ENCODE measurements around the gene TTYH3.
A peak's percentile ranks its signal among the peaks of the same experiment; 100 is the strongest.
"Not testable (repeated sequence)": the region's sequence is repeated elsewhere in the genome, so short reads cannot be mapped to it uniquely, and the experiment has no call there.

TTYH3 gene

DNA sequence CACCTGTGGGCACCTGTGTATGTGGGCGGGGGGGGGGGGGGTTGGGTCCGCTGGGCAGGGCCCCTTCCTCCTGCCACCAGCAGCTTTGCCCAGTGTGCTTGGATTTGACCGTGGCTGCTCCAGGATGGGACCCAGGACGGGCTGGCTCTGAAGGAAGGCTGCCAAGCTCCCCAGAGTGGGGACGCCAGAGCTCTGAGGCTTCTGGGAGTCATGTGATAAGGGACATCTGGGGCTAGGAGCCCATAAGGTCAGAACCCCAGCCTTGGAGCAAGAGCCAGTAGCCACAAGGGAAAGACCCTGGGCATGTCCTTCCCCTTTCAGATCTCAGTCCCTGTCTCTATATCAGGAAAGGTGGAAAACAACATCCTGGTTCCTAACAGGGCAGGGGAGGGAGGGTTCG lies 34.4 kb downstream of the TTYH3 start:
- Mint-ChIP-seq H3K27ac (no peak overlapping the region), H3K36me3 (ENCODE audit: low read depth) (no peaks in the 10 kb centered on the region), H3K27me3 (ENCODE audit: low read depth) (peaks cover 27% of the 10 kb centered on the region), H3K4me1 (ENCODE audit: low read depth) (peaks cover 8% of the 10 kb centered on the region), H3K4me3 (no peak overlapping the region), H3K9me3 (no peaks in the 10 kb centered on the region)

DNA sequence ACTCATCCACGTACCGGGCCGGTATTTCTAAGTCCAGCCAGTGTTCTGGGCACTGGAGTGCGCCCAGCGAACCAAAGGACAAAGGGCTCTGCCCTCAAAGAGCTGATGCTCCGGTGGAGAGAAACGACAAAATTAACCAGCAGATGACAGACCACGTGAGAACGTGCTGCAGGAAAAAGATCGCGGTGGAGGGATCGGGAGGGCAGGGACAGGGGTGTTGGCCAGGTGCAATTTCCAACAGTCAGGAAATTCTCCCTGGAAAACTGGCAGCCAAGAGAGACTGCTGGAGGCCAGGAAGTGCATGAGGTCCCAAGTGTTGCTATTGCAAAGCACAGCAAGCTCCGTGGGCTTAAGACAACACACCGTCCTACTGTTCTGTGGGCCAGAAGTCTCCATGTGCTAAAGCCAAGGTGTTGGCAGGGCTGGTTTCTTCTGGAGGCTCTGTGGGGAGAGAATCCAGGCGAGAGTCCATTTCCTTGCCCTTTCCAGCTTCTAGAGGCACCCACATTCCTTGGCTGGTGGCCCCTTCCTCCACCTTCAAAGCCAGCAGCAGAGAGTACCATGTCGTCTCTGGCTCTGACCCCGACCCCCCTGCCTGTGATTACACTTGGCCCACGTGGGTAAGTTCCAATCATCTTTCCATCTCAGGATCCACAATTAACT lies 34.9 kb downstream of the TTYH3 start:
- H3K4me1 Mint-ChIP-seq (ENCODE audit: low read depth) = peaks cover 10% of the 10 kb centered on the region

DNA sequence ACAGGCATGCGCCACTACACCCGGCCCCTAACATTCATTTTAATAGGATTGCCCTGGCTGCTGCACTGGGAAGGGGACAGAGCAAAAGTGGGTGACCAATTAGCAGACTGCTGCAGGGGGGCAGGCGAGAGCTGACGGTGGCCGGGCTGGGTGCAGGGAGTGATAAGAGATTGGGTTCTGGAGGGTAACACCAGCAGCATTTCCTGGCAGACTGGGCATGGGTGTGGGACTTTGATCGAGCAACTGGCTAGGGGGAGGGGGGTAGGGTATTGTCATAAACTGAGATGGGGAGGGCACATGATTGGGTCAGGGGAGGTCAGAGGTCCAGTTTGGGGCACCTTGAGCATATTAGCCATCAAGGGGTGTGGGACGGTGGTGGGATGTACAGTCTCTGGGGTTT lies 36.1 kb downstream of the TTYH3 start:
- peaks cover 28% of the 10 kb centered on the region for H3K27me3 Mint-ChIP-seq (ENCODE audit: low read depth)
- no peaks in the 10 kb centered on the region for H3K36me3 Mint-ChIP-seq (ENCODE audit: low read depth)
- H3K4me3 Mint-ChIP-seq = no peak overlapping the region
- H3K4me1 Mint-ChIP-seq (ENCODE audit: low read depth) = peaks cover 10% of the 10 kb centered on the region
- H3K9me3 Mint-ChIP-seq = no peaks in the 10 kb centered on the region
- no peak overlapping the region for H3K27ac Mint-ChIP-seq

More for the DNA sequence above, 34.9 kb downstream of the TTYH3 start:
- Mint-ChIP-seq H3K9me3 (no peaks in the 10 kb centered on the region), H3K27ac (no peak overlapping the region), H3K4me3 (no peak overlapping the region), H3K36me3 (ENCODE audit: low read depth) (no peaks in the 10 kb centered on the region), H3K27me3 (ENCODE audit: low read depth) (peaks cover 28% of the 10 kb centered on the region)

DNA sequence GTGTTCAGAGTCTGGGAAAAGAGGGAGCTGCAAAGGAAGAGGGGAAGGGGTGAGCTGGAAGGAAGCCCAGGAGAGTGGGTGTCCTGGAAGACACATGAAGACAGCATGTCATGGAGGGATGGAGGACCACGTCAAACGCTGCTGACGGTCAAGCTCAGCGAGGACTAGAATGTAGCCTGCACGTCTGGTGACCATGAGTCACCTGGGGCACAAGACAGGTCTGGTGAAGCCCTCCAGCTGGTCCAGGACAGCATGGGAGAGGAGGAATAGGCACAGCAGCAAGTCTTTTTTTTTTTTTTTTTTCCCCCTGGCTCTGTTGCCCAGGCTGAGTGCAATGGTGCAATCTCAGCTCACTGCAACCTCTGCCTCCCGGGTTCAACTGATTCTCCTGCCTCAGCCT lies 36.6 kb downstream of the TTYH3 start:
- H3K27me3 Mint-ChIP-seq (ENCODE audit: low read depth) = peaks cover 28% of the 10 kb centered on the region
- H3K4me1 Mint-ChIP-seq (ENCODE audit: low read depth) = peaks cover 10% of the 10 kb centered on the region
- H3K9me3 Mint-ChIP-seq = no peaks in the 10 kb centered on the region
- no peak overlapping the region for H3K27ac Mint-ChIP-seq
- no peaks in the 10 kb centered on the region for H3K36me3 Mint-ChIP-seq (ENCODE audit: low read depth)
- no peak overlapping the region for H3K4me3 Mint-ChIP-seq

DNA sequence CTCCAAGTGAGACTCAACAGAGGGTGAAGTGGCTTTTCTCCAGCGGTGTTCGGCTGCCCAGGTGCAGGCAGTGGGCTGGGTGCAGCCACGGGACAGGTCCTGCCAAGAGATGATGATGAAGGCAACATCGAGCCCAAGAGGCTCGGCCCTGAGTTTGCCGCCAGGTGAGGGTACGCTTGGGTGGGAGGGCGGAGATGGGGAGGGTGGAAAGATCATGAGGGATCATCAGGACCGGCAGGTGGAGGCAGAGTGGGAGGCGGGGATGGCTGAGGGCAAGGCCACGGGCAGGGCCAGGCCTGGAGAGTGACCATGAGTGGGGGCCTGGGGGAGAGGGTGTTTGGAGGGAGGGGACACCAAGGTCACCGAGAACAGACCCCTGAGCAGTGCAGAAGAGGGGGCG lies 38.4 kb downstream of the TTYH3 start:
- Mint-ChIP-seq H3K4me3 (no peak overlapping the region), H3K4me1 (ENCODE audit: low read depth) (peaks cover 10% of the 10 kb centered on the region), H3K9me3 (no peaks in the 10 kb centered on the region), H3K36me3 (ENCODE audit: low read depth) (no peaks in the 10 kb centered on the region), H3K27ac (no peak overlapping the region), H3K27me3 (ENCODE audit: low read depth) (peaks cover 41% of the 10 kb centered on the region)

DNA sequence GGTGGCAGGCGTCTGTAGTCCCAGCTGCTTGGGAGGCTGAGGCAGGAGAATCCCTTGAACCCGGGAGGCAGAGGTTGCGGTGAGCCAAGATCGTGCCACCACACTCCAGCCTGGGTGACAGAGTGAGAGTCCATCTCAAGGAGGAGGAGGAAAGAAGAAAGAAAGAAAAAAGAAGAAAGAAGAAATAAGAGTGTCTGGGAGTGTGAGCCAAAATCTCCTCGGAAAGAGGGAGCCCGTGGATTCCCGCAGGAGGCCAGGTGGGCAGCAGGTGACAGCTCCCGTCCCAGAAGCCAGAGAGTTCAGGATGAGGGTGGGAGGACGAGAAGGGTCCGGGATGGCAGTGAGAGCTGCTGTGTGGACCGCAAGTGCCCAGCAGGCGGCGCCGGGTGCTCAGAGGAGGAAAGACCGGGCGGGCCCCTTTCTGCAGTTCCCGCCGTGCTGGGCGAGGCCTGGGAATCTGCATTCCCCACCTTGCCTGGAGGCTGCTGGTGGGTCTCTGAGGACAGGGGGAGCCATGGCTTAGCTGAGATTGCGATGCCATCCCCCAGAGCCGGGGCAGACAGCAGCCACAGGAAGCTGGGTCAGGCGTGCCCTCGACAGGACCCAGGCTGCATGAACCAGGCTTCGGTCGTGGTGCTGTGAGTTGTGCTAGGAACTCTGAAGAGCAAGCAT lies 39.1 kb downstream of the TTYH3 start:
- no peaks in the 10 kb centered on the region for H3K36me3 Mint-ChIP-seq (ENCODE audit: low read depth)
- peaks cover 10% of the 10 kb centered on the region for H3K4me1 Mint-ChIP-seq (ENCODE audit: low read depth)
- no peaks in the 10 kb centered on the region for H3K9me3 Mint-ChIP-seq
- H3K27ac Mint-ChIP-seq = no peak overlapping the region
- H3K27me3 Mint-ChIP-seq (ENCODE audit: low read depth) = peaks cover 41% of the 10 kb centered on the region
- H3K4me3 Mint-ChIP-seq = no peak overlapping the region

DNA sequence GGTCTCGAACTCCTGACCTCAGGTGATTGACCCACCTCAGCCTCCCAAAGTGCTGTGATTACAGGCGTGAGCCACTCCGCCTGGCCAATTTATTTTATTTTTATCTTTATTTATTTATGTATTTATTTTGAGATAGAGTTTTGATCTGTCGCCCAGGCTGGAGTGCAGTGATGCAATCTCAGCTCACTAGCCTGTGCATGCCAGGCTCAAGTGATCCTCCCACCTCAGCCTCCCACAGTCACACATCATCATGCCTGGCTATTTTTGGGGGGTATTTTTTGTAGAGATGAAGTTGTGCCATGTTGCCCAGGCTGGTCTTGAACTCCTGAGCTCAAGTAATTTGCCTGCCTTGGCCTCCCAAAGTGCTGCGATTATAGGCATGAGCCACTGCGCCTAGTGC lies 41.4 kb downstream of the TTYH3 start:
- H3K27me3 Mint-ChIP-seq (ENCODE audit: low read depth) = peaks cover 31% of the 10 kb centered on the region
- not testable (repeated sequence) for H3K9me3 Mint-ChIP-seq; H3K4me3 Mint-ChIP-seq; H3K27ac Mint-ChIP-seq; H3K36me3 Mint-ChIP-seq (ENCODE audit: low read depth)
- H3K4me1 Mint-ChIP-seq (ENCODE audit: low read depth) = peaks cover 10% of the 10 kb centered on the region

DNA sequence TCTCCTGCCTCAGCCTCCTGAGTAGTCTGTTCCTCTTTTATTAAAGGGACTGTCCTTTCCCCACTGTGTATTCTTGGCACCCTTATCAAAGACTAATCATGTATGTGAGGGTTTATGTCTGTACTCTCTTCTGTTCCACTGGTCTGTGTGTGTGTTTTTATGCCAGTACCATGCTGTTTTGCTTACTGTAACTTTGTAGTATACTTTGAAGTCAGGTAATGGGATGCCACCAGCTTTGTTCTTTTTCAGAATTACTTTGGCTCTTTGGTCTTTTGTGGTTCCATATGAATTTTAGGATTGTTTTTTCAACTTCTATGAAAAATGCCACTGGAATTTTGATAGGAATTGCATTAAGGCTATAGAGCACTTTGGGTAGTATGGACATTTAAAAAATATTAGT lies 42.1 kb downstream of the TTYH3 start:
- Mint-ChIP-seq H3K27me3 (ENCODE audit: low read depth) (peaks cover 28% of the 10 kb centered on the region), H3K9me3 (no peaks in the 10 kb centered on the region), H3K4me3 (no peak overlapping the region), H3K36me3 (ENCODE audit: low read depth) (no peaks in the 10 kb centered on the region), H3K27ac (no peak overlapping the region), H3K4me1 (ENCODE audit: low read depth) (peaks cover 10% of the 10 kb centered on the region)

DNA sequence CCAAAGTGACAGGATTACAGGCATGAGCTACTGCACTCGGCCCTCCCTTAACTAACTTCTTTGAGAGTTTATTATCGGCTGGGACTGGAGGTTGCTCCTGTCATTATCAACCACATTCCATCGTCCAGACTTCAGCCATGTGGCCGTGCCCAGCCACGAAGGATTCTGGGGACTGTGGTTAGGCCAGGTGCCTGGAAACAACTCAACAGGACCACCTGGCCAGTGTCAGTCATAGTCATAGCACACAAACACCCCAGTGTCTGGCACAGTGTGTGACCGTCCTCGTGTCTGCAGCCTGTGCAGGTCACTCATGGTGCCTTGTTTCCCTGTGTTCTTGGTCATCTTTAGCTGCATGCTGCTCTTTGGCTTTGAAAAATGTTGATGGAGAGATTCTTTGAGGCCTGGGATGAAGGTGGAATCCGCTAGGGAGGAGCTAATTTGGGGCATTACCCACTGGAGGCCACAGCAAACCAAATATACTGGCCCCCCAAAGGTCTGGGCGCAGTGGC lies 43.5 kb downstream of the TTYH3 start:
- H3K4me1 Mint-ChIP-seq (ENCODE audit: low read depth) = peaks cover 8% of the 10 kb centered on the region
- H3K9me3 Mint-ChIP-seq = no peaks in the 10 kb centered on the region
- H3K27me3 Mint-ChIP-seq (ENCODE audit: low read depth) = peaks cover 24% of the 10 kb centered on the region
- no peak overlapping the region for H3K27ac Mint-ChIP-seq
- H3K36me3 Mint-ChIP-seq (ENCODE audit: low read depth) = no peaks in the 10 kb centered on the region
- no peak overlapping the region for H3K4me3 Mint-ChIP-seq

DNA sequence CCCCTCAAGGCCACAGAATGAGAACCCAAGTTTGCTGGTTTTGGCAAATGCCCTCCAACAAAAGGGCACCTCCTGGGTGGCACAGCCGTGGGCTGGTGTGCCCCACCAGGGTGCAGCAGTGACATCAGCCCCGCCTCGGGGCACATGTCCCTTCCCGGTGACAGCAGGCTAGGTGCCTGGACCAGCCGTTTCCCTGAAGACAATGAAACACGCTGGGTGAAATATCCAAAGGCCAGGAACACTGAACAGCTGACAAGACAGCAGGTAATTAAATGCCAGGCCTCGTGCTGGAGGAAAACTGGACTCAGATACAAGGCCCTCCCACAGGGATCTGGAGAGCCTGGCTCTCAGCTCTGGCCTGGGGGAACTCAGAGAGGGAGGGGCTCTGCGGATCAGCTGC lies 44.8 kb downstream of the TTYH3 start:
- H3K27me3 Mint-ChIP-seq (ENCODE audit: low read depth) = peaks cover 17% of the 10 kb centered on the region
- not testable (repeated sequence) for H3K4me1 Mint-ChIP-seq (ENCODE audit: low read depth); H3K4me3 Mint-ChIP-seq; H3K27ac Mint-ChIP-seq; H3K36me3 Mint-ChIP-seq (ENCODE audit: low read depth); H3K9me3 Mint-ChIP-seq

DNA sequence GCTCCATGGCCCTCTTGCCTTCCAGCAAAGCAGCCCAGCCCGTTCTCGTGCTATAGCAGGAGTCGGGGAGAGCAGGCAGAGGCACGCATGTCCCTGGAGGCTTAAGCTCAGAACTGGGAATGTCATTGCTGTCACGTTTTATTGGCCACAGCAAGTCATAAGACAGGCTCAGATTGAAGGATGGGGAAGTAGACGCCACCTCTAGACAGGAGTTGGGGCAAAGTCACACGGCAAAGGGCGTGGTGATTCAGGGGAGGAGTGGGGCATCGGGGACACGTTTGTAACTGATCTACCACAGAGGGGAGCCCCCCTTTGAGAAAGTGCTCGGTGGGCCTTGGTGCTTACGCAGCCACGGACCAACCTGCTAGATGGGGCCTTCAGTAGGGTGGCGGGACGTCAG lies 46.7 kb downstream of the TTYH3 start:
- not testable (repeated sequence) for H3K9me3 Mint-ChIP-seq; H3K4me1 Mint-ChIP-seq (ENCODE audit: low read depth); H3K27ac Mint-ChIP-seq; H3K4me3 Mint-ChIP-seq; H3K36me3 Mint-ChIP-seq (ENCODE audit: low read depth)
- peaks cover 17% of the 10 kb centered on the region for H3K27me3 Mint-ChIP-seq (ENCODE audit: low read depth)

DNA sequence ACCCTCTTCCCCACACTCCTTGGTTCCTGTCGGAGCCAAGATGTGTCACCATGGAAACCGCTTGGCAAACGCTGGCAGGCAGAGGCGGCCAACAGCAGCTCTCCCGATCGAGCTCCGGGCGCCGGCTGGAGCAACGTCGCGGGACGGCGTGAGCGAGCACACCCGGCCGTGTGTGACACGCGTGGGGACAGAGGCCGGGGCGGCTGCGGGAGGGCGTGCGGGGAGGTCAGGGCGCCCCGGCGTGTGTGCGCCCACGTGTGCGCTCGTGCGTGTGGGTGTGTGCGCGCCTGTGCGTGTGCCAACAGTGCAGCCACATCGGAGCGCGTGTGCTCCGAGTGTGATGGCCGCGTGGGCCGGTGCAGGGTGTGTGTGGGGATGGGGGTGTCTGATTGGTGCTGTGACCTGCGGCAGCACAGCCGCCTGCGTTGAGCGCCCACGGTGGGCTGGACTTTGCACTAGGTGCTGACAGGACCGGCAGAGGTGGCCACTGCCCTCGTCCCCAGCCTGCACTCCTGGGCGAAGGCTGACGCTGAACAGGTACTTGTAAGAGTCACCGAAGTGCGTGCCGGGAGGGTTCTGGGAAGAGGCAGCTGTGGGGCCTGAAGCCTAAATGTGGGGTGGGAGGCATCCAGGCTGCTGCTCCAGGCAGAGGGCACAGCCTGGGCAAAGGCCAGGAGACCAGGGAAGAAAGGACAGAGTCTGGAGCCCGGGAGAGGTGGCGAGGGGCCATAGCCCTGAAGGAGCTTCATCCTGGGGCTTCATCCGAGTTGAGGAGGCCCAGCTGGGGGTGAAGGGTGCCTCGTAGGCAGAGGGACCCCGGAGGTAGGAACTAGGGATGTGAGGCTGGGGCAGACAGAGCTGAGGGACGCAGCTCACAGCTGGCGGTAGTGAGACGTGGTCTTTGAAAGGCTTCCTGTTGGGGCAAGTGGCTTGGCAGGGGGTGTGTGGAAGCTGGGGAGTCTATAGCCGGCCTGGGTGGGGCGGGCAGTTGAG lies 47.6 kb downstream of the TTYH3 start:
- not testable (repeated sequence) for H3K9me3 Mint-ChIP-seq; H3K4me3 Mint-ChIP-seq; H3K36me3 Mint-ChIP-seq (ENCODE audit: low read depth); H3K4me1 Mint-ChIP-seq (ENCODE audit: low read depth)
- peaks cover 13% of the 10 kb centered on the region for H3K27me3 Mint-ChIP-seq (ENCODE audit: low read depth)
- peak overlapping the region; percentile 20 for H3K27ac Mint-ChIP-seq

DNA sequence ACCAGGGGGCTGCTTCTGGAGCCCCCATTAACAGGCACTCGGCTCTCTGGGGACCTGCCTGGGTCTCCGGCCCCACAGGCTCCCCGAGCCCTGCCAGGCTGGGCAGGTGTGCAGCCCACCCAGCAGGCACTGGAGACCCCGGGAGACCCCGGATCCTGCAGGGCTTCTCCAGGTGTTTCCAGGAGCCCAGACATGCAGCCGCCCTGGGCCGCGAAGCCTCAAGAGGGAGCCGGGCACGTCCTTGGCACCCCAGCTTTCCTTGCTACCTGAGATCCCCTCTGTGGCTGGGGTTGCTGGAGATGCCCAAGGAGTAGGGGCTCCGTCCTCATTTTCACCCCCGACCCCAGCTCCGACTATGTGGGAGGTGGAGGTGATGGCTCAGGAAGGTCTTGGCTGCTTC lies 48.5 kb downstream of the TTYH3 start:
- Mint-ChIP-seq H3K4me3 (no peak overlapping the region), H3K9me3 (no peaks in the 10 kb centered on the region), H3K27me3 (ENCODE audit: low read depth) (peaks cover 10% of the 10 kb centered on the region), H3K27ac (no peak overlapping the region), H3K4me1 (ENCODE audit: low read depth) (no peaks in the 10 kb centered on the region), H3K36me3 (ENCODE audit: low read depth) (no peaks in the 10 kb centered on the region)

DNA sequence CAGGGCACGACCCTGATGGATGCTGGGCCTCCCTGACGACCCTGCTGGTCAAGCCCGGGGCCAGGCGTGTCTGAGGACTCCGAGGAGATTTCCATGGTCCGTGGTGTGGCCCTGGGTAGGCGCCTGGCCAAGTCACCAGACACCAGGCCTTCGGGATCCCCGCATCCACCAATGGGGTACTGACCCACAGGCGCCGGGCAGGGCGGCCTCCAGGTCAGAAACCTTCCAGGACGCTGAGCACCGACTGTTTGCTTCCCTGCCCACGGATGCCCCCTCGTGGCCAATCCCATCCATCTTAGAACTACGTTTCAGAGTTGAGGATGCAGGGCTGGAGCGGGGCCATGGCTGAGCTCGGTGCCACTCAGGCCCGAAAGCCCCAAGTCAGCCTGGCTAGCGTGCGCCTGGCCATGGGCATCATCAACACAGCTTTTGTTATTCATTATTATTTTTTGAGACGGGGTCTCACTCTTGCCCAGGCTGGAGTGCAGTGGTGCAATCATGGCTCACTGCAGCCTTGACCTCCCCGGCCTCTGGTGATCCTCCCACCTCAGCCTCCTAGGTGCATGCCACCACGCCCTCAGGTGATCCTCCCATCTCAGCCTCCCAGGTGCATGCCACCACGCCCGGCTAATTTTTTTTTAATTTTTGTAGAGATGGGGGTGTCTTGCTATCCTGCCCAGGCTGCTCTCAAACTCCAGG lies 49.2 kb downstream of the TTYH3 start:
- peaks cover 14% of the 10 kb centered on the region for H3K27me3 Mint-ChIP-seq (ENCODE audit: low read depth)
- no peak overlapping the region for H3K27ac Mint-ChIP-seq
- no peaks in the 10 kb centered on the region for H3K4me1 Mint-ChIP-seq (ENCODE audit: low read depth)
- no peaks in the 10 kb centered on the region for H3K9me3 Mint-ChIP-seq
- H3K4me3 Mint-ChIP-seq = no peak overlapping the region
- H3K36me3 Mint-ChIP-seq (ENCODE audit: low read depth) = no peaks in the 10 kb centered on the region
